ENCODE results near the gene MAPKBP1. TPM values are rescaled to one million over a fixed set of nuclear protein-coding genes. Genes with fewer than 3 reads are reported as not detected.

The MAPKBP1 gene
- total RNA-seq, 2 donors from 2014 or later, result 12.5 to 31.6 TPM

- peaks cover 0 to 7% of the 10 kb centered on the region in 2 donors for H3K36me3 ChIP-seq (replicated peaks in 1 of 2; ENCODE audit: insufficient read depth in 1 of 2, low read depth in 2 of 2)
- 55 to 75% methylated on average over 6 to 8 of the region's 8 CpGs for WGBS, 2 donors
- H3K27ac ChIP-seq, result no peak overlapping the region
- no peaks in the 10 kb centered on the region for H3K27me3 ChIP-seq
- no peak for ATAC-seq
- no peak overlapping the region for H3K4me3 ChIP-seq
- intact Hi-C loops (cut with DNase I), result no loop called here
- no peaks in the 10 kb centered on the region for H3K9me3 ChIP-seq
- DNase-seq, result no peak
- peaks cover 10% of the 10 kb centered on the region for H3K4me1 ChIP-seq
- TF ChIP-seq POLR2A (IDR thresholded peaks at IDR 0.05) (no peak), CTCF (IDR thresholded peaks at IDR 0.05) (no peak)
Measured at GRCh38 chr15:41851755-41852370, 77.6 kb downstream of the MAPKBP1 start.

GRCh38 chr15:41852736-41853590 lies 78.7 kb downstream of the MAPKBP1 start:
- 78 to 90% methylated on average over 7 to 16 of the region's 17 CpGs for WGBS, 2 donors
- no peaks in the 10 kb centered on the region for H3K36me3 ChIP-seq (replicated peaks in 1 of 2; ENCODE audit: insufficient read depth in 1 of 2, low read depth in 2 of 2)
- intact Hi-C loops (cut with DNase I), result no loop called here
- H3K4me1 ChIP-seq, result peaks cover 10% of the 10 kb centered on the region
- no peak for DNase-seq
- H3K9me3 ChIP-seq, result no peaks in the 10 kb centered on the region
- no peaks in the 10 kb centered on the region for H3K27me3 ChIP-seq
- no peak for TF ChIP-seq CTCF (IDR thresholded peaks at IDR 0.05)
- no peak for TF ChIP-seq POLR2A (IDR thresholded peaks at IDR 0.05)
- ATAC-seq, result no peak
- no peak overlapping the region for H3K27ac ChIP-seq
- no peak overlapping the region for H3K4me3 ChIP-seq

- DNase-seq (no peak), ATAC-seq (no peak)
- WGBS, 2 donors, result 72 to 87% methylated on average over 3 to 10 of the region's 10 CpGs
- no peak overlapping the region for H3K4me3 ChIP-seq
- H3K27ac ChIP-seq, result no peak overlapping the region
- H3K36me3 ChIP-seq (replicated peaks in 1 of 2; ENCODE audit: insufficient read depth in 1 of 2, low read depth in 2 of 2), result no peaks in the 10 kb centered on the region
- peaks cover 10% of the 10 kb centered on the region for H3K4me1 ChIP-seq
- intact Hi-C loops (cut with DNase I), result no loop called here
- H3K27me3 ChIP-seq, result no peaks in the 10 kb centered on the region
- H3K9me3 ChIP-seq, result no peaks in the 10 kb centered on the region
- TF ChIP-seq CTCF (IDR thresholded peaks at IDR 0.05), result no peak
- TF ChIP-seq POLR2A (IDR thresholded peaks at IDR 0.05), result no peak
Measured at GRCh38 chr15:41853831-41854230, 79.5 kb downstream of the MAPKBP1 start.

- Histone ChIP-seq H3K9me3 (no peaks in the 10 kb centered on the region), H3K27me3 (no peaks in the 10 kb centered on the region), H3K4me1 (peaks cover 7% of the 10 kb centered on the region), H3K27ac (no peak overlapping the region), H3K36me3 (replicated peaks in 1 of 2; ENCODE audit: insufficient read depth in 1 of 2, low read depth in 2 of 2) (no peaks in the 10 kb centered on the region), H3K4me3 (no peak overlapping the region)
- intact Hi-C loops (cut with DNase I), result no loop called here
- DNase-seq, result peak in 1 of 4 donors; percentile 42
- 74 to 83% methylated on average over 5 to 9 of the region's 9 CpGs for whole genome bisulfite sequencing, 2 donors
- no peak for TF ChIP-seq CTCF (IDR thresholded peaks at IDR 0.05)
- no peak for TF ChIP-seq POLR2A (IDR thresholded peaks at IDR 0.05)
- ATAC-seq, result no peak
Measured at GRCh38 chr15:41854443-41854842, 80.2 kb downstream of the MAPKBP1 start.
